ENCODE measurements around the gene SLC39A9.
"Not testable (repeated sequence)": the region's sequence is repeated elsewhere in the genome, so short reads cannot be mapped to it uniquely, and the experiment has no call there.

- TF ChIP-seq, protein P1, sequence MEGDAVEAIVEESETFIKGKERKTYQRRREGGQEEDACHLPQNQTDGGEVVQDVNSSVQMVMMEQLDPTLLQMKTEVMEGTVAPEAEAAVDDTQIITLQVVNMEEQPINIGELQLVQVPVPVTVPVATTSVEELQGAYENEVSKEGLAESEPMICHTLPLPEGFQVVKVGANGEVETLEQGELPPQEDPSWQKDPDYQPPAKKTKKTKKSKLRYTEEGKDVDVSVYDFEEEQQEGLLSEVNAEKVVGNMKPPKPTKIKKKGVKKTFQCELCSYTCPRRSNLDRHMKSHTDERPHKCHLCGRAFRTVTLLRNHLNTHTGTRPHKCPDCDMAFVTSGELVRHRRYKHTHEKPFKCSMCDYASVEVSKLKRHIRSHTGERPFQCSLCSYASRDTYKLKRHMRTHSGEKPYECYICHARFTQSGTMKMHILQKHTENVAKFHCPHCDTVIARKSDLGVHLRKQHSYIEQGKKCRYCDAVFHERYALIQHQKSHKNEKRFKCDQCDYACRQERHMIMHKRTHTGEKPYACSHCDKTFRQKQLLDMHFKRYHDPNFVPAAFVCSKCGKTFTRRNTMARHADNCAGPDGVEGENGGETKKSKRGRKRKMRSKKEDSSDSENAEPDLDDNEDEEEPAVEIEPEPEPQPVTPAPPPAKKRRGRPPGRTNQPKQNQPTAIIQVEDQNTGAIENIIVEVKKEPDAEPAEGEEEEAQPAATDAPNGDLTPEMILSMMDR (IDR thresholded peaks at IDR 0.05 in 4 of 5, conservative IDR thresholded peaks at IDR 0.05 in 1 of 5), result not testable (repeated sequence)
- TF ChIP-seq POLR2A (IDR thresholded peaks at IDR 0.05), result not testable (repeated sequence)
Measured at GRCh38 chr14:69478055-69478454, 79.6 kb downstream of the SLC39A9 start.

Data from gastrocnemius medialis (tissue), 4 donors.